VCaP (cell line): Measurements from ENCODE around the gene GAK.

ENCODE experiments used
- H3K27ac ChIP-seq: fragments of 450-650 bp; 2 replicates; pipeline ENCODE4 v1.5.1; 2017
- CTCF ChIP-seq: fragments of 450-650 bp; conservative IDR thresholded peaks from 2 replicates; pipeline ENCODE4 v1.5.1; 2017; ENCODE audit warnings: mild to moderate bottlenecking, moderate library complexity

Gene GAK

GRCh38 chr4:877502-877901, 54.6 kb downstream of the GAK start:
- H3K27ac ChIP-seq = no peak overlapping the region
- no peak for TF ChIP-seq CTCF

GRCh38 chr4:876780-877179, 55.3 kb downstream of the GAK start:
- H3K27ac ChIP-seq = no peak overlapping the region
- peak; percentile 34 for TF ChIP-seq CTCF

- TF ChIP-seq CTCF = no peak
- H3K27ac ChIP-seq = no peak overlapping the region
Measured at GRCh38 chr4:875818-876423, 56.2 kb downstream of the GAK start.

GRCh38 chr4:874971-875817, 56.9 kb downstream of the GAK start:
- no peak overlapping the region for H3K27ac ChIP-seq
- no peak for TF ChIP-seq CTCF

- no peak for TF ChIP-seq CTCF
- no peak overlapping the region for H3K27ac ChIP-seq
Measured at GRCh38 chr4:874056-874455, 58.1 kb downstream of the GAK start.

GRCh38 chr4:872241-872981, 59.7 kb downstream of the GAK start:
- TF ChIP-seq CTCF = no peak
- H3K27ac ChIP-seq = no peak overlapping the region

- no peak overlapping the region for H3K27ac ChIP-seq
Measured at GRCh38 chr4:871484-871883, 60.6 kb downstream of the GAK start.

More at GRCh38 chr4:871484-871883, 60.6 kb downstream of the GAK start:
- TF ChIP-seq CTCF = no peak
